Stimulated activated effector memory CD8-positive, alpha-beta T cell treated with anti-CD3 and anti-CD28 coated beads, Interleukin-12 subunit alpha, Interleukin-12 subunit beta, amount 100 ng/mL, for 72 hours (primary cell): ENCODE data around the gene ZSCAN30.
"Not testable (repeated sequence)": the region's sequence is repeated elsewhere in the genome, so short reads cannot be mapped to it uniquely, and the experiment has no call there.

Source experiments
- ATAC-seq: fragments of 150-1000 bp; cut with Tn5 transposase; 2 replicates; pipeline ENCODE4 v1.10.0; 2021
- DNase-seq, 2 donors: peaks; one replicate each; pipeline ENCODE4 v3.0.0; 2021 to 2022; ENCODE audit warnings: low spot score in 2 of 2
- H3K27ac Mint-ChIP-seq: one replicate; pipeline ENCODE4 v1.8.0; 2022; ENCODE audit warnings: mild to moderate bottlenecking, mixed read lengths
- H3K36me3 Mint-ChIP-seq: one replicate; pipeline ENCODE4 v1.8.0; 2022; ENCODE audit warnings: mild to moderate bottlenecking, mixed read lengths
- H3K4me1 Mint-ChIP-seq: one replicate; pipeline ENCODE4 v1.8.0; 2022; ENCODE audit warnings: mixed read lengths
- H3K4me3 Mint-ChIP-seq: one replicate; pipeline ENCODE4 v1.8.0; 2022; ENCODE audit warnings: mild to moderate bottlenecking, mixed read lengths
- H3K9me3 Mint-ChIP-seq: one replicate; pipeline ENCODE4 v1.8.0; 2022; ENCODE audit warnings: mixed read lengths

The ZSCAN30 gene

DNA sequence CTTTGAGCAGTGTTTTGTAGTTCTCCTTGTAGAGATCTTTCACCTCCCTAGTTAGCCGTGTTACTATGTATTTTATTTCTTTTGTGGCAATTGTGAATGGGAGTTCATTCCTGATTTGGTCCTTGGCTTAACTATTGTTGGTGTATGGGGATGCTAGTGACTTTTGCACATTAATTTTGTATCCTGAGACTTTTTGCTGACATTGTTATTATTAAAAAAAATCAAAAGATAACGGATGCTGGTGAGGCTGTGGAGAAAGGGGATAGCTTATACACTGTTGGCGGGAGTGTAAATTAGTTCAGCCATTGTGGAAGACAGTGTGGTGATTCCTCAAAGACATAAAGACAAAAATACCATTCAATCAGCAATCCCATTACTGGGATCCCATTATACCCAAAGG lies 66.2 kb downstream of the ZSCAN30 start:
- no peaks in the 10 kb centered on the region for H3K4me1 Mint-ChIP-seq
- no peak for DNase-seq
- no peaks in the 10 kb centered on the region for H3K36me3 Mint-ChIP-seq
- no peaks in the 10 kb centered on the region for H3K9me3 Mint-ChIP-seq
- H3K4me3 Mint-ChIP-seq: no peak overlapping the region
- no peak for ATAC-seq
- no peak overlapping the region for H3K27ac Mint-ChIP-seq

DNA sequence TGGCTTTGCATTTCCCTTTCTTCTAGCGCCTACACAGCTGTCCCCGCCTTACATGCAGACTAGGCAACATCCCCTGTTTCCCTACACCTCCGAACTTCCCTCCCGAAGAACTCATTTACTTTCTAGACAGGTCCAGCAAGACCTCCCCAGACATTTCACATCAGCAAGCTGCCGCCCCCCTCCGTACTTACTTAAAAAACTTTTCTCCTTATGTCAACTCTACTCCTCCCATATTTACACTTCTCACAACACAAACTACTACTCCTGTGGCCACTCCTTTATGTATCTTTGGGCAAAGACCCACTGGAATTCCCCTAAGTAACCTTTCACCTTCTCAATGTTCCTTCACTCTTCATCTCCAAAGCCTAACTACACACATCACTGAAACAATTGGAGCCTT lies 69.6 kb downstream of the ZSCAN30 start:
- Mint-ChIP-seq H3K4me1 (no peaks in the 10 kb centered on the region), H3K4me3 (no peak overlapping the region), H3K27ac (no peak overlapping the region), H3K9me3 (no peaks in the 10 kb centered on the region), H3K36me3 (no peaks in the 10 kb centered on the region)
- no peak for ATAC-seq
- DNase-seq: no peak

DNA sequence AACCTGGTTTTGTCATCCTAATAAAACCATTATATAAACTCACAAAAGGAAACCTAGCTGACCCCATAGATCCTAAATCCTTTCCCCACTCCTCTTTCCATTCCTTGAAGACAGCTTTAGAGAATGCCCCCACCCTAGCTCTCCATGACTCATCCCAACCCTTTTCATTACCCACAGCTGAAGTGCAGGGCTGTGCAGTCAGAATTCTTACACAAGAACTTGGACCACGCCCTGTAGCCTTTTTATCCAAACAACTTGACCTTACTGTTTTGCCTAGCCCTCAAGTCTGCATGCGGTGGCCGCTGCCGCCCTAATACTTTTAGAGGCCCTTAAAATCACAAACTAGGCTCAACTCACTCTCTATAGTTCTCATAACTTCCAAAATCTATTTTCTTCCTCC lies 70.7 kb downstream of the ZSCAN30 start:
- ATAC-seq, DNase-seq, H3K9me3 Mint-ChIP-seq, H3K36me3 Mint-ChIP-seq, H3K27ac Mint-ChIP-seq, H3K4me1 Mint-ChIP-seq, H3K4me3 Mint-ChIP-seq: not testable (repeated sequence)

DNA sequence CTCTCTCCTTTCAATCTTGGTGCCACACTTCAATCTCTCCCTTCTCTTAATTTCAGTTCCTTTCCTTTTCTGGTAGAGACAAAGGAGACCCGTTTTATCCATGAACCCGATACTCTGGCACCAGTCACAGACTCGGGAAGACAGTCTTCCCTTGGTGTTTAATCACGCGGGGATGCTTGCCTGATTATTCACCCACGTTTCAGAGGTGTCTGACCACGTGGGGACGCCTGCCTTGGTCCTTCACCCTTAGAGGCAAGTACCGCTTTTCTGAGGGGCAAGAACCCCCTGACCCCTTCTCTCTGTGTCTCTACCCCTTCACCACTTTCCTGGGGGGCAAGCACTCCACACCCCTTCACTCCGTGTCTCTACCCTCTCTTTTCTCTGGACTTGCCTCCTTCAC lies 73.4 kb downstream of the ZSCAN30 start:
- H3K4me3 Mint-ChIP-seq, ATAC-seq, H3K36me3 Mint-ChIP-seq, DNase-seq, H3K4me1 Mint-ChIP-seq, H3K27ac Mint-ChIP-seq, H3K9me3 Mint-ChIP-seq: not testable (repeated sequence)

DNA sequence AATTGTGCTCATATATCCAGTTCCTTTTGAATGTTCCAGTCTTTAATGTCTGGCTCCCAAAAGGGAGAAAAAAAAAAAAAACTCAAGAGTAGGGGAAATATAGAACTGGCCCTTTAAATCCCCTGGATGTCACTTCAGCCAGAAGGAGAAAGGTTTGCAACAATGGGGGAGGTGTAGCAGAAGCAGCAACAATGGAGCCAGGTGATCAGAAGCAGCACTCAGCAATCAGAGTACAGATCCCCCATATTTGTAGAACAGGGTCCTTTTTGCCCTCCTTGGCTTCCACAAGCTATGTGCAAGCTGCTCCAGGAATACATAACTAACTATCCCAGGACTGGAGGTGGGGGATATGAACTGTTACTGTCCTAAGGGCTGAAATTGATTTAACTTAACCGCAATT lies 75.0 kb downstream of the ZSCAN30 start:
- Mint-ChIP-seq H3K4me3 (no peak overlapping the region), H3K4me1 (no peaks in the 10 kb centered on the region), H3K9me3 (no peaks in the 10 kb centered on the region), H3K27ac (no peak overlapping the region), H3K36me3 (no peaks in the 10 kb centered on the region)
- no peak for DNase-seq
- ATAC-seq: no peak

DNA sequence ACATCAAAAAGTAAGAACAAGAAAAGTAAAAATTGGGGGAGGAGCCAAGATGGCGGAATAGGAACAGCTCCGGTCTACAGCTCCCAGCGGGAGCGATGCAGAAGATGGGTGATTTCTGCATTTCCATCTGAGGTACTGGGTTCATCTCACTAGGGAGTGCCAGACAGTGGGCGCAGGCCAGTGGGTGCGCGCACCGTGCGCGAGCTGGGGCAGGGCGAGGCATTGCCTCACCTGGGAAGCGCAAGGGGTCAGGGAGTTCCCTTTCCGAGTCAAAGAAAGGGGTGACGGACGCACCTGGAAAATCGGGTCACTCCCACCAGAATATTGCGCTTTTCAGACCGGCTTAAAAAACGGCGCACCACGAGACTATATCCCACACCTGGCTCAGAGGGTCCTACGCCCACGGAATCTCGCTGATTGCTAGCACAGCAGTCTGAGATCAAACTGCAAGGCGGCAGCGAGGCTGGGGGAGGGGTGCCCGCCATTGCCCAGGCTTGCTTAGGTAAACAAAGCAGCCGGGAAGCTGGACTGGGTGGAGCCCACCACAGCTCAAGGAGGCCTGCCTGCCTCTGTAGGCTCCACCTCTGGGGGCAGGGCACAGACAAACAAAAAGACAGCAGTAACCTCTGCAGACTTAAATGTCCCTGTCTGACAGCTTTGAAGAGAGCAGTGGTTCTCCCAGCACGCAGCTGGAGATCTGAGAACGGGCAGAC lies 84.1 kb downstream of the ZSCAN30 start:
- not testable (repeated sequence) for H3K36me3 Mint-ChIP-seq

DNA sequence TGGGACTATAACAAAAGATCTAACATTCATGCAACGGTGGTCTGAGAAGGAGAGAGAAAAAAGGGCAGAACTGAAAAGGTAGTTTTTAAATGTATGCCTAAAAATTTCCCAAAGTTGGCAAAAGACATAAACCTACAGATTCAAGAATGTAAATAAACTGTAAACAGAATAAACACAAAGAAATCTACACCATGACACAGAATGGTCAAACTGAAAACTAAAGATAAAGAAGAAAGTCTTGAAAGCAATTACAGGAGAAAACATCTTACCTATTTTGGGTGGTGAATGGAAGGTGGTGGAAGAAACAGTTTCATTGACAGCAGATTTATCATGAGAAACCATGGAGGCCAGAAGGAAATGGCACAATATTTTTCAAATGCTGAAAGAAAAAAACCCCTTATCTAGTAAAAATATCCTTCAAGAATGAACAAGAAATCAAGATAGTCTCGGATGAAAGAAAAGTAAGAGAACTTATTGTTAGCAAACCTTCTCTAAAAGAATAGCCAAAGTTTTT lies 84.8 kb downstream of the ZSCAN30 start:
- Mint-ChIP-seq H3K4me3 (no peak overlapping the region), H3K9me3 (peaks cover 7% of the 10 kb centered on the region), H3K4me1 (no peaks in the 10 kb centered on the region), H3K27ac (no peak overlapping the region), H3K36me3 (no peaks in the 10 kb centered on the region)
- ATAC-seq (no peak), DNase-seq (no peak)

More for the DNA sequence above, 84.1 kb downstream of the ZSCAN30 start:
- not testable (repeated sequence) for H3K4me1 Mint-ChIP-seq, DNase-seq, H3K4me3 Mint-ChIP-seq, H3K27ac Mint-ChIP-seq, ATAC-seq, H3K9me3 Mint-ChIP-seq

DNA sequence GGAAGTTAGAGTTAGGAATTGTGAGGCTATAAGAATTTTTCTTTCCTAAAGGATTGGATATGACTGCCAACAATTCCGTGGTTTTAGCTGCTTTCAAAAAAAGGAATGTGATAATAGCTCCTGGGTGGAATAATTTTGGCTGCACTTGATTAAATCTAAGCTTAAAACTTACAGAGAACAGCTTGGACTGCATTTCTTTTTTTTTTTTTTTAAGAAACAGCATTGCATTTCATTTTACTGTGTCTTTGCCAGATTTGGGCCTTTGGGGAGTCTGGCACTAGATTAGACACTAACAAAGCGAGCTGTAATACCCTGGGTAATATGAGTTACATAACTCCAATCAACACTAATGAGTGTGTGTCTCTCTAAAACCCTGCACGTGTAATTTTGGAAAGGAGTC lies 87.0 kb downstream of the ZSCAN30 start:
- Mint-ChIP-seq H3K4me3 (no peak overlapping the region), H3K36me3 (no peaks in the 10 kb centered on the region), H3K27ac (no peak overlapping the region), H3K4me1 (no peaks in the 10 kb centered on the region), H3K9me3 (peaks cover 7% of the 10 kb centered on the region)
- ATAC-seq (no peak), DNase-seq (no peak)

DNA sequence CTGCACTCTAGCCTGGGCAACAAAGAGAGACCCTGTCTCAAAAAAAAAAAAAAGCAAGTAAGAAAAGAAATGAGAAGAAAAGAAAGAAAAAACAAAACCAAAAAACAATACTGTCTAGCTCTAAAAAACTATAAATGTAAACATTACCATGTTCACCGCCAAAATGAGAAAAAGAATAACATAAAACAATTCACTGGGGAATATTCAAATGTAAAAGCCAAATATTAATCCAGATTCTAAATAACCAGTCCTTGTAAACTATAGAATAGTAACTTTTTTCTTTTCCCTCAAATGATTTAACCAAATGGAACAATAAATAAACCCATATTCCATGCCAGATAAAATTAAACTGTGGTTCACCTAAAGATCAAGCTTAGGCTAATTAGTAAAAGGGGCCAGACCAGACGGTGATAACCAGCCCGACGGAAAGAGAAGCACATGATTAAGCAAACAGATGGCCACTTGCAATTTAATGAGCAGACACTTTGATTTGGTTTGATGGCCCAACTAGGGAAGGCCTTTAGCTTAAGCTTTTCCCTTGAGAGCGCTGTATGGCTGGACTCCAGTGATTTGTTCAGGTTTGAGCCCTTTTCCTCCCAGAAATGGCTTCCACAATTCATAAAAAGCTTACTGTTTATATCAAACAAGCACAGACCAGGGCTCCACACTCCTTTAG lies 88.6 kb downstream of the ZSCAN30 start:
- H3K9me3 Mint-ChIP-seq: peaks cover 7% of the 10 kb centered on the region
- ATAC-seq (no peak), DNase-seq (no peak)
- H3K4me3 Mint-ChIP-seq: no peak overlapping the region
- H3K4me1 Mint-ChIP-seq: no peaks in the 10 kb centered on the region
- no peak overlapping the region for H3K27ac Mint-ChIP-seq
- H3K36me3 Mint-ChIP-seq: no peaks in the 10 kb centered on the region
